IMR-90 (cell line): ENCODE data around the gene ZDHHC11B. TPM values are rescaled to one million over a fixed set of nuclear protein-coding genes. Genes with fewer than 3 reads are reported as not detected.

Source experiments
- ATAC-seq: fragments of 200-7000 bp; cut with Tn5 transposase; 2 replicates; pipeline ENCODE4 v1.9.1; 2020; ENCODE audit warnings: low read depth, mild to moderate bottlenecking, moderate library complexity
- BruUV-seq: library from RNA; stranded (reverse); fragments of 400-500 nt; replicated peaks from 2 replicates; lab custom pipeline; 2021; lab: Mats Ljungman, UMichigan
- CTCF ChIA-PET: fragments of 300-600 bp; formaldehyde crosslinking; extraction: SDS; loops from one replicate; lab custom pipeline; 2021; ENCODE audit warnings: antibody characterized with exemption; lab: Yijun Ruan, JAX
- POLR2A ChIA-PET: fragments of 300-600 bp; sonication (Branson Sonifier 250); formaldehyde crosslinking; loops from one replicate; lab custom pipeline; 2022; ENCODE audit warnings: antibody characterized with exemption; ENCODE audit not compliant: unreplicated experiment; lab: Charles Lee
- DNase-seq: peaks from one replicate; pipeline ENCODE4 v3.0.0; 2013
- H2AFZ ChIP-seq: replicated peaks from 2 replicates; pipeline ENCODE3; 2013; ENCODE audit warnings: low read length, mild to moderate bottlenecking; ENCODE audit not compliant: poor library complexity
- H2AK5ac ChIP-seq: 2 replicates; pipeline ENCODE4 v1.6.1; 2013; ENCODE audit warnings: low read depth, low read length, inconsistent platforms
- H2AK9ac ChIP-seq: replicated peaks from 2 replicates; pipeline ENCODE3; 2013; ENCODE audit warnings: mild to moderate bottlenecking, low read depth, low read length, moderate library complexity; ENCODE audit not compliant: poor library complexity
- H2BK120ac ChIP-seq: 2 replicates; pipeline ENCODE4 v1.6.1; 2013; ENCODE audit warnings: low read depth, low read length, inconsistent platforms
- H2BK15ac ChIP-seq: 3 replicates; pipeline ENCODE4 v1.6.1; 2013; ENCODE audit warnings: low read depth, low read length, inconsistent platforms
- H2BK20ac ChIP-seq: 2 replicates; pipeline ENCODE4 v1.6.1; 2013; ENCODE audit warnings: low read depth, mild to moderate bottlenecking, inconsistent platforms, low read length, moderate library complexity
- H2BK5ac ChIP-seq: 2 replicates; pipeline ENCODE4 v1.6.1; 2013; ENCODE audit warnings: mild to moderate bottlenecking, low read depth, low read length, inconsistent platforms; ENCODE audit not compliant: poor library complexity, severe bottlenecking
- H3K14ac ChIP-seq: replicated peaks from 2 replicates; pipeline ENCODE4 v1.6.1; 2013; ENCODE audit warnings: low read depth, low read length, inconsistent platforms
- H3K18ac ChIP-seq: 2 replicates; pipeline ENCODE4 v1.6.1; 2013; ENCODE audit warnings: low read depth, low read length, control low read depth
- H3K23ac ChIP-seq: 2 replicates; pipeline ENCODE4 v1.6.1; 2013; ENCODE audit warnings: low read depth, low read length, inconsistent platforms
- H3K27ac ChIP-seq: 2 replicates; pipeline ENCODE4 v1.5.1; 2013; ENCODE audit warnings: mild to moderate bottlenecking, control low read depth, low read length; ENCODE audit not compliant: insufficient read depth
- H3K27me3 ChIP-seq: 2 replicates; pipeline ENCODE4 v1.6.1; 2013; ENCODE audit warnings: low read length; ENCODE audit not compliant: control insufficient read depth, insufficient read depth
- H3K36me3 ChIP-seq: 2 replicates; pipeline ENCODE4 v1.6.1; 2013; ENCODE audit warnings: low read length, mixed read lengths; ENCODE audit not compliant: control insufficient read depth, insufficient read depth
- H3K4ac ChIP-seq: 2 replicates; pipeline ENCODE4 v1.6.1; 2013; ENCODE audit warnings: low read depth, low read length, inconsistent platforms
- H3K4me1 ChIP-seq: 2 replicates; pipeline ENCODE4 v1.6.1; 2013; ENCODE audit warnings: low read length, mixed read lengths; ENCODE audit not compliant: control insufficient read depth, insufficient read depth
- H3K4me2 ChIP-seq: 2 replicates; pipeline ENCODE4 v1.6.1; 2013; ENCODE audit warnings: low read depth, mild to moderate bottlenecking, control low read depth, low read length, moderate library complexity
- H3K4me3 ChIP-seq: 2 replicates; pipeline ENCODE4 v1.5.1; 2013; ENCODE audit warnings: low read depth, mild to moderate bottlenecking, control low read depth, low read length, moderate library complexity; ENCODE audit not compliant: insufficient read depth
- H3K56ac ChIP-seq: 2 replicates; pipeline ENCODE4 v1.6.1; 2013; ENCODE audit warnings: low read length, inconsistent platforms; ENCODE audit not compliant: insufficient read depth; ENCODE audit errors: extremely low read depth
- H3K79me1 ChIP-seq, 2 experiments: 2 replicates each; pipeline ENCODE4 v1.6.1; 2013; ENCODE audit warnings: low read length in 2 of 2, inconsistent platforms in 1 of 2, low read depth in 1 of 2
- H3K9ac ChIP-seq: 2 replicates; pipeline ENCODE4 v1.6.1; 2013; ENCODE audit warnings: low read depth, low read length, control low read depth
- H3K9me1 ChIP-seq: 2 replicates; pipeline ENCODE4 v1.6.1; 2013; ENCODE audit warnings: low read length, inconsistent platforms; ENCODE audit not compliant: insufficient read depth
- H3K9me3 ChIP-seq: 2 replicates; pipeline ENCODE4 v1.6.1; 2013; ENCODE audit warnings: low read length; ENCODE audit not compliant: control insufficient read depth, insufficient read depth
- H4K20me1 ChIP-seq: 2 replicates; pipeline ENCODE4 v1.6.1; 2013; ENCODE audit warnings: low read length, inconsistent platforms; ENCODE audit not compliant: insufficient read depth
- H4K5ac ChIP-seq: 2 replicates; pipeline ENCODE4 v1.6.1; 2013; ENCODE audit warnings: mild to moderate bottlenecking, low read depth, low read length, control low read depth
- H4K8ac ChIP-seq, 2 experiments: 2 replicates each; pipeline ENCODE4 v1.6.1; 2013; ENCODE audit warnings: low read depth in 2 of 2, low read length in 2 of 2, control low read depth in 1 of 2, inconsistent platforms in 1 of 2
- H4K91ac ChIP-seq: 2 replicates; pipeline ENCODE4 v1.6.1; 2013; ENCODE audit warnings: low read depth, low read length, inconsistent platforms; ENCODE audit not compliant: insufficient read depth
- MXI1 ChIP-seq: IDR thresholded peaks from 2 replicates; pipeline ENCODE4 v1.6.1; 2012; ENCODE audit warnings: low read depth, mild to moderate bottlenecking, low read length, moderate library complexity, borderline replicate concordance
- USF2 ChIP-seq: fragments of 150-350 bp; IDR thresholded peaks from 2 replicates; pipeline ENCODE4 v1.6.1; 2017; ENCODE audit warnings: mild to moderate bottlenecking, antibody characterized with exemption, low read length, low read depth
- WGBS, 2 experiments: methylation state at CpG; one replicate each; pipeline versions ENCODE4 v1.1.5 to v1.1.7; 2013; ENCODE audit warnings: missing lambda C conversion rate in 2 of 2; ENCODE audit not compliant: insufficient read length in 1 of 2; ENCODE audit errors: extremely low coverage in 2 of 2; 5-methylcytosine and 5-hydroxymethylcytosine counted together
- dilution Hi-C: fragments of 300-500 bp; cut with HindIII; formaldehyde crosslinking; loops from one replicate; pipeline ENCODE4 v1.14.3; 2018; ENCODE audit warnings: low sequenced_read_pairs; ENCODE audit not compliant: unreplicated experiment
- in situ Hi-C: fragments of 300-500 bp; cut with MboI; formaldehyde crosslinking; loops from 3 replicates; pipeline ENCODE4 v1.14.3; 2019; ENCODE audit warnings: low sequenced_read_pairs, inconsistent platforms, mixed read lengths
- intact Hi-C: fragments of 100-400 bp; cut with micrococcal nuclease; formaldehyde crosslinking; loops from 2 replicates; pipeline ENCODE4 v1.10.0; 2022
- polyA plus RNA-seq, 3 experiments: library from polyadenylated mRNA; depleted of rRNA; stranded (reverse); fragments of >200 nt; gene quantifications; 2 replicates each; pipeline ENCODE4 v1.2.3, GENCODE V29; 2012; ENCODE audit warnings: low replicate concordance in 1 of 3
- total RNA-seq: library from RNA; depleted of rRNA; stranded (reverse); fragments of >200 nt; gene quantifications from 2 replicates; pipeline ENCODE4 v1.2.3, GENCODE V29; 2012

Gene ZDHHC11B
- total and polyA plus RNA-seq, 2 of the 4 experiments (the other 2 are of a cell fraction) = 0.12 TPM; not detected in 1

- Histone ChIP-seq H2BK120ac (no peak overlapping the region), H4K5ac (no peak overlapping the region), H4K8ac (no peak overlapping the region), H3K14ac (no peak overlapping the region), H3K36me3 (no peaks in the 10 kb centered on the region), H3K4me2 (peak overlapping the region; percentile 80), H3K9ac (no peak overlapping the region), H2BK15ac (no peak overlapping the region), H3K4me1 (no peaks in the 10 kb centered on the region; the same call in 1 of the 2 replicates), H3K27ac (no peak overlapping the region), H3K23ac (no peak overlapping the region), H2AK5ac (no peak overlapping the region), H2BK5ac (no peak overlapping the region), H3K27me3 (peaks cover 15% of the 10 kb centered on the region; the same call in 1 of the 2 replicates), H4K20me1 (no peaks in the 10 kb centered on the region), H3K4me3 (no peak overlapping the region), H3K9me1 (no peaks in the 10 kb centered on the region), H3K56ac (no peak overlapping the region), H3K4ac (no peak overlapping the region), H4K91ac (no peak overlapping the region), H2BK20ac (no peak overlapping the region), H2AK9ac (peak overlapping the region; percentile 10), H2AFZ (peak overlapping the region; percentile 23), H3K9me3 (no peaks in the 10 kb centered on the region), H3K79me1 (no peaks in the 10 kb centered on the region), H3K18ac (no peak overlapping the region)
- TF ChIP-seq MXI1 = peak; percentile 57; the same call in 1 of the 2 replicates
- no peak for TF ChIP-seq USF2
- CTCF ChIA-PET = no interaction called here
- in situ Hi-C loops (loop anchor here (5.0 kb wide), 1 partner anchor 230 kb away; no protein-coding TSS in a partner anchor), intact Hi-C loops (no loop called here), dilution Hi-C loops (no loop called here)
- POLR2A ChIA-PET = no interaction called here
- 20% methylated on average over 3 of the region's 27 CpGs; no CpG with 5 or more reads in 1 of the 2 experiments for WGBS, 2 experiments
- ATAC-seq = 0 out of 2 replicates have a peak, but pooled peaks have one; percentile 5
- DNase-seq = peak; percentile 68
- BruUV-seq = no TSS peak
Observed at GRCh38 chr5:672329-673160, 112.0 kb downstream of the ZDHHC11B start.
